ENCODE measurements around the gene SEC16A.

The SEC16A gene

DNA sequence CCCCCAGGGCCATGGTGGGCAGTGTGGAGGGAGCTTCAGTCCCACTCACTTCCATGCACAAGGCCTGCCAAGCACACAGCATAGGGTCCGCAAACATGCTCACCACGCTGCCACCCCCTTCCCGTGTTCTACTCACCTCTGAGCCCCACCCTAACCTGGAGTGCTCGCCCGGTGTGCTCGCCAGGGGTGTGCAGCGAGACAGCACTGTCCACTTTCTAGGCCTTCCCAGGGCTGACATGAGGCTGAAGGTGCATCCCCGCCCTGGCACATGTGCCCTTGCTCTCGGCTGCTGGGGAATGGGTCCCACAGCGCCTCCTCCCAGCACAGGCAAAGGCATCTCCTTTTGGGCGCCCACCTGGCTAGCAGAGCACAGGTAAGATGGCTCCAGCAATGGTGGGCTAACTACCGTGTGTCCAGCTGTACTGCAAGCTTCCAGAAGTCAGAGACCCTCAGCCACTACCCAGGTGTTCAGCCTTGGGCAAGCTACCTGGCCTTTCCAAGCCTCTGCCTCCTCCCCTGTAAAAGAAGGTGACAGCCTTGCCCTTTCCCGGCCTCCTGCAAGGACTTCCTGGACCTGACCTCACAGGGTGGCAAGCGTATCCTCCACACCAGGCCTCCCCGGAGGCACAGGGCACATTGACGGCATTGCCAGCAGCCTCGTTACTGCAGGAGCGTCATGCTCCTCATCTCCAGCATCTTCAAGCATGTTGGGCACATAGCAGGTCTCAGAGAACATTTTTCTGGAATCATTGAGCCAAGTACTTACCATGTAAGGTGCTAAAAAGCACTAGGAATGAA lies 4.2 kb upstream of the SEC16A start:
- no peak for DNase-seq

DNA sequence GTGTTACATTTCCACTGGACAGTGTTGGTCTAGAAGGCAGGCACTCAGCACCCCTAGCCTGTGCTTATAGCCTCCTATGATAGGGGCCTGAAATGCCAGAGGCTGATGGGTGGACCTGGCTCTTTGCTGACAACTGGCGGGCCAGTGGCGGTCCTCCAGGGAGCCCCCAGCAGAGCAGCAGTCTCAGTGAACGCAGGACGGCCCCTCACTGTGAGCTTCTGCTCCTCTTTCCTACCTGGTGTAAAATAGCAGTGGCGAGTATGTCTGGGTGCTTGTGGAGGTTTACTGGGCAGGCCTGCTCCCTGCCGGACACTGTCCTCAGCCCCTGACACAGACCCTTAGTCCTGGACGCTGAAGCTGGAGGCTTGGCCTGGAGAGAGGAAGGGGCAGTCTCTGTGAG lies 3.3 kb upstream of the SEC16A start:
- DNase-seq, result no peak

DNA sequence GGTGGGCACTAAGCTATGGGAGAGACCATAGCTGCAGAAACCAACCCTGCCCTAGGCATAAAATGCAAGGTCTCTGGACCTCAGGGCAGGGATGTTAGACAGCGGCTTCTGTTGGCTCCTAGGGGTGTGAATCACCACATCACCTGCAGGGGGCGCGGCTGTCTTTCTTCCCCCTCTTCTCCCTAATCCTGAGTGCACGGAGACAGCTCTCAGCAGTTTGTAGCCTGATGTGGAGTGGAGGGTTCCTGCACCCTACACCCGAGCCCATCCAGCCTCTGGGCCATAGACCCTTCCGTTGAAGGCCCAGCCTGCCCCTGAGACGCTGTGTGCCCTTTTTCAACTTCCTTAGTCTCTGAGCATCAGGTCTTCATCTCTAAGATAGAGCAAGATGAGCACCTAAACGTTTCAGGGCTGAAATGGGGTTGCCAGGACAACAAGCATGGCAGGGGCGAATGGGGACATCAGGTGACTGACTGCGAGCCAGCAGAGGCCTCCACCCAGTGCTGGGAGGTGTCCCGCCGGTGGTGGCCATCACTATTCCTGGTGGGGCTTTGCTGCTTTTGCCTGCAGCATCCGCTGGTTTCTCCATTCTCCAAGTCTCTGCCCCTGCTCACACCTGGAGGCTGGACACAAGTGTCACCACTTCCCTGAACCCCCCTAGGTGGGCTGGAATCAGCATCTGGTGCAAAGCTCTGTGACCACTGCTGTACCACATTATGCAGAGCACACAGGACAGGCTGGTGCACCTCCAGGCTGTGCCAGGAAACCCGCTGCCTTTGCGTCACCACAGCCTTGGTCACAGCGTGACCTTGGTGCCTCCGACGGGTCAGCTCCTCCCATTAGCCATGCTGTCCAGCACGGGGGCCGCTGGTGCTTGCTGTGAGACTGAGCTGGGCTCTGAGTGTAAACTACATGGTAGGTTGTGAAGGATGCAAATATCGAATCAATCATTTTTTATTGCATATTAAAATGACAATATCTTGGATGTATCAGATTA lies 2.5 kb upstream of the SEC16A start:
- DNase-seq, result peak; percentile 64

DNA sequence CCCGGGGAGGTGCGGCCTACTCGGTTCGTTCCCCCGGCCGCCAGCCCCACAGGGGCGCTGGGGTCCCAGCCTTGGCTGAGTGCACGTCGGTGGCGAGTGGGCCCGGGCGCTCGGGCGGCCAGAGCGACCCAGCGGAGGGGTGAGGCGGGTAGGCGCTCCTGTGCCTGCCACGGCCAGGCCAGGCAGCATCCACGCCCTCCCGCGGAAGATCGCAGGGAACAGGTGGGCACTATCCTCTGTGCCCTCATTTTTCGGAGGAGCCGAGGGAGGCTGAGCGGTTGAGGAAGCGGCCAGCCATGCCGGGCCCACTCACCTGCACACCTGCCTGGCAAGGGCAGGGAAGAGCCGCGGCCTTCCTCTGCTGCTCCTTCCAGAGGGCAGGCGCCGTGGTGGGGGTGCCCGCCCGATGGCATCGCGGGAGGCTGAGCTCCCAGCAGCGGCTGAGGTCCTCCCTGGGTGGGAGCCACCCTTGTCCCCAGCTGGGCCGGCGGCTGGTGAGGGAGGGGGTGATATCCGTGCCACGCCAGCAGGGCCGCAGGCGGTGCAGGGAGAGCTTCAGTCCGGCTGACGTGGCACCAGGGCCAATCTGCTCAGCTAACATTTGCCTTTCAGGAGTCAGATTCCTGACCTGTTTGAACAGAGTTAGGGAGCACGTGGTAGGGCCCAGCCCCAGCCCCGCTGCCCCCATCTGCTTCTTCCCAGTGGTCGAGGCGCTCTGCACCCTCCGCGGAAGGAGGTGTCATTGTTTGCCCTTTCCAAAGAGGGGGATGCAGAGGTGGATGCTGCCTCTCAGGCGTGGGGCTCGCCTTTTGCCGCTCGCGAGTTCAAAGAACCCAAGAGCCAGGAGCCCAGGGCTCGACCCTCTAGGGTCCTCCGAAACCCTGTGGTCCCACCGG lies 1.6 kb upstream of the SEC16A start:
- peak; percentile 28 for DNase-seq

DNA sequence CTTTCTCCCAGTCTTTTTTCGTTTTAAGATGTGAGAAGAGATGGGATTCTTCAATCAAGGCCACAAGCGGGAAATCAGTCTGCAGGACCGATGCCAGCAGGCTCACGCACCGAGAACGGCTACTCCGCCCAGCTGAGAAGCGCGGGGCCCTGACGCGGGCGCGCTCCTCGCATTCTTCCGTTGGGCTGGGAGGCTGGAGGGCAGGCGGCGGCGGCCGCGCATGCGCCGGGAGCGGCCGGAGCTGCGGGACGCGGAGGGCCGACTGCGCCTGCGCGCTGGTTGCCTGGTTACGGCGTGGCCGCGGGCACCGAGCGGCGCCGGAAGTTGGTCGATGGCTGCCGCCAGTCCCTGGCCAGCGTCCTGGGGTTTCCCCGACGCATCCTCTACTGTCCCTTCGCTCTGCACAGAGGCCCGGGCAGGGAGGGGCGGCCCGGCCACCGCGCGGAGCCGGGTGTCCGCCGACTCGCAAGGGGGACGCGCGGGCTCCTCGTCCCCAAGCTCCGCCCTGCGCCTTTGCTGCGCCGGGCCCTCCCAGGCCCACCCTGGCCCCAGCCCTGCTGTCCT lies 831 bp upstream of the SEC16A start:
- peak; percentile 44 for DNase-seq

DNA sequence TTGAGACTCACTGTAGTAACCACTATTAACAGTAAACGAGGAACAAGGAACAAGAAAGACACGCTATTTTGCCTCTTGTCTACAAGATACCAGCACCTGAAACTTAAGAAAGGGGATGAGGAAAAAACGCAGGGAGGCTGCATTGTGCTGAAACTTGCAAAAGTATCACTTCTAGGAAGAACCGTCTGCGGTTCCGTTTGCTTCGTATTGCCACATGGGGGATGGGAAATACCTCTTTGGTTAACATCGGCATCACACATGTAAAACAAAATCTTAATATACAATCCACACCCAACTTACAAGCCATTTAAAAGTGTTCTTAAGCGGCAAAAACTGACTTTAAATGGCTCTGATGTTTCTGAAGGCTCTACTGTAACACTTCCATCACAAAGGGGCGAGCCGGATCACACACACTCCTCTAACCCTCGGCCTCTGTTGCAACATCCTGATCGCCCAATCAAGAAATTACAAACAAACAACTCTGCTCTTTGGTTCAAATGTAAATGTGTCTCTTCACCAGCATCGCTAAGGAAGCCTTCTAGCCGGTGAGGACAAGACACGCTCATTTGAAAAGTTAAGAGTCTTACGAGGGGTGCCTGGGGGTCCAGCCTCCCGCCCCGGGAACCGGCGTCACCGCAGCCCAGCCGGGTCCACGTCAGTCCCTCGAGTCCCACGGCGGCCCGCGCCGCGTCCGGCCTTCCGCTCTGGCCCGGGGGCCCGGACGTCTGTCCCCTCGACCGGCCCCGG lies 621 bp downstream of the SEC16A start:
- DNase-seq, result no peak

DNA sequence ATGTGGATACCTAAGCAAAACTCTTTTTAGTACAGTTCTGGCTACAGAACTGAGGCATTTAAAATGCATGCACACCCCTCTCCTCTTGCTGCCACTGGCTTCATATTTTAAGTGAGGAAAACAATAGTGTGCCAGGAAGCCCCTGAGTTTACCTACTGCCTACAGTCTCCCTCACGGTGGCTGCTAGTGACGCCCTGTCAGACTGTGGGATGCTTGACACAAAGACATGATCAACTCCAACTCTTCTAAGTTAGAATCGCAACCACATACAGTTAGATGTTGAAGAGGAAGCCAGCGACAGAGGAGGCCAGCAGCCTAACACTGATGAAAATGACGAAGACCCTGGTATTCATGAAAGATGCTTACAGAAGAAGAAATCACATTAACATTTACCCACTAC lies 1.3 kb downstream of the SEC16A start:
- DNase-seq, result no peak

DNA sequence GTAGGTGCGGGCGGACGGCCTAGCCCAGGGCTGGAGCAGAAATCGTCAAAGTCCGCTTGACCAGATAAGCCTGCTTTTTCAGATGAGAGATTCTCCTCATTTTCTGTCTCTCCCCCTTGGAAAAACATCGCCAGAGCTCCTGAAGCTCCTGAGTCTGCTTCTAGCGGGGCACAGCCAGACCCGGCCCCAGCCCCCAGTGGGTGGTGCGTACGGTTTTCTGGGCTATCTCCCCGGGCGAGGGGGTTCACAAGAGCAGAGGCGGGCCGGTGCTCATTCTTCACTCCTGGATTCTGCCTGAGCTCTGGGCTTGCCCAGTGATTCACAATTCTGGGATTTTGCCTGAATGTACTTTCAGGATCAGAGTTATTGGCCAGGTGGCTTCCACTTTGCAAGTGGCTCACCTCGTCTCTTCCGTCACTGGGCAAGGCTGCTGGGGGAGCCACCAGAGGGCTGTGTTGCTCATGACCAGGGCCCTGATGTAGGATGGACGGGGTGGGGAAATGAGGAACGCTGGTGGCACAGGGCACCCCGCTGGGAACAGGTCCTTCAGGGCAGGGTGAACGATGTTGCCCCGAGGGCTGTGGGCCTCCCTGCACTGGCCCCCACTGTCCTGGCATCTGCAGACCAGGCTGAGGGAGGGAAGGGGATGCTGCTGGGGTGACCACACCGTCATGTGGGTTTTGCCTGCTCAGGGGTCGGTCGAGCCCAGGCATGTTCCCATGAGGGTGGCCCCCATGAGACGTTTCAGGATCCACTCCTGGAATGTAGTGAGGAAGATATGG lies 6.3 kb downstream of the SEC16A start:
- DNase-seq, result no peak

DNA sequence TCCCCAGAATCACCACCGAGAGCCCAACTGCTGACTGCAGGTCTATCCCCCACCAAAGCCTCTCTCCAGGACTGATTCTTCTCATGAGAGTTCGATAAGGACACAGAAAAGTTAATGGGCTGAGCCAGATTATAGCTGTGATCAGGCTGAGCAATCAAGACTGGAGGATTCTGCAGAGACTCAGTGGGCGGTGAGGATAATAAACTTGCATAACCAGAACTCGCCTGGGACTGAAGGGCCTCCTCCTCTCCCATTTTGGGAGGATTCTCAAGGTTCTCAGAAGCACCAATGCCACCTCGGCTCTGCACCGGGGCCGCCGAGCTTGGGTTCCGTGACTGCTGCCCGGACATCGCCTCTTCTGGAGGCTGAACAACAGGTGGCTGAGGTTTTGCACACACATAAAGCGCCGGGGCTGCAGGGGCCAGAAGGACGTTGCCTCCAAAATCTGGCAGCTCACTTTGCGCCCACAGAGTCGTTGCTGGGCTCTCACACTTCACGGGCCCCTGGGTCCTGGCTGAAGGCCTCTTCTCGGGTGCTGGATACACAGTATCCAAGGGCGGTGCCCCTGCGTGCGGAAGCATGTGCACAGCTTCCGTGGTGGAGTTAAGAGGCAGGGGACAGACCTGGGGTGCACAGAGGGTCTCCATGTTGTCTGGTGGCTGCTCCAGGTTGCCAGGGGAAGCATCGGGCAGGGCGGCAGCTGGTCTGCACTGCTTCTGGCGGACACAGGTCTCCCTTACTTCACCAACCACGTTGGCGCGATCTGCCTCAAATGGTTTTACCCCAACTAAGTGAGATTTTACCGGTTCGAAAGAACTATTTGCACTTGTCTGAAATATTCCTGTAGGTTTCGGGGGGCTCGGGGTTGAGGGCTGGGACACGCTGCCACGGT lies 7.6 kb downstream of the SEC16A start:
- DNase-seq, result no peak

DNA sequence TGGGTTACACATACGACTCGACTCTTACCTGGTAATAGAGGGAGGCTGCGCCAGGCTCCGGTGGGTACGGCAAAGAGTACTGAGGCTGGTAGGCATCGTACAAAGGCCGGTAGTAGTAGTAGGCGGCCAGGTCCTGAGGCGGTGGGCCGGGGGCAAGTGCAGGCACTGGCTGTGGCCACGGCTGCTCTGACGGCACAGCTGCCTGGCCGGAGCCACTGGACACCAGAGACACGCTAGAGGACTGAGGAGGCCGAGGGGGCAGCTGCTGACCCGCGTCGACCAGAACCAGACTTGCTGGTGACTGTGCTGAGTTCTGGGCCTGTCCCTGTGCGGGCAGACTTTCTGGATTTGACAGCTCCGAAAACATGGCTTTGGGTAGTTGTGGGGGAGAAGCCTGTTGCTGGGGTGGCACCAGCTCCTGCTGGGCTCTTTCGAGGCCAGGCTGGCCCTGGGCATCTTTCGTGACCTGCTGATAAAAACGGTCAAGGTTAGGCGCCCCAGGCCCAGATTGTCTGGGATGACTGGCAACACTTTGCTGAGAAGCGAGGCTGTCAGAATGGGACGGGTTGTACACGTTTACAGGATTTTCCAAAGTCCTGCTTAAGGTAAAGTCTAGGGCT lies 8.7 kb downstream of the SEC16A start:
- no peak for DNase-seq

DNA sequence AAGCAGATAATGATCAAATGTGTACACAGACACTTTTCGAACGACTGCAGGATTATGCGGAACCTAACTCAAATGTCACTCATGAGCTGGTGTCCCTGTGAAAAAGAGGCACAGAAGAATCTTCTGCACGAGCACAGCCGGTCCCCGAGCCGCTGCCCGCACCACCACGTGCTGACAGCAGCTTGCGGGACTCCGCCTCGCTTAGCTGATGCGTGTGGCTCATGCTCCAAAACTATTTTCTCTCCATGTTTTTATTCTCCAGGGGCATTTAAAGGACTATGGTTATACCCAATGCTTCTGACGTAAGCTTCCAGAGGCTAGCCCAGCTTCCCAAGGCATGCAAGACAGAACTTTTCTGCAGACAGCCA lies 9.5 kb downstream of the SEC16A start:
- no peak for DNase-seq

DNA sequence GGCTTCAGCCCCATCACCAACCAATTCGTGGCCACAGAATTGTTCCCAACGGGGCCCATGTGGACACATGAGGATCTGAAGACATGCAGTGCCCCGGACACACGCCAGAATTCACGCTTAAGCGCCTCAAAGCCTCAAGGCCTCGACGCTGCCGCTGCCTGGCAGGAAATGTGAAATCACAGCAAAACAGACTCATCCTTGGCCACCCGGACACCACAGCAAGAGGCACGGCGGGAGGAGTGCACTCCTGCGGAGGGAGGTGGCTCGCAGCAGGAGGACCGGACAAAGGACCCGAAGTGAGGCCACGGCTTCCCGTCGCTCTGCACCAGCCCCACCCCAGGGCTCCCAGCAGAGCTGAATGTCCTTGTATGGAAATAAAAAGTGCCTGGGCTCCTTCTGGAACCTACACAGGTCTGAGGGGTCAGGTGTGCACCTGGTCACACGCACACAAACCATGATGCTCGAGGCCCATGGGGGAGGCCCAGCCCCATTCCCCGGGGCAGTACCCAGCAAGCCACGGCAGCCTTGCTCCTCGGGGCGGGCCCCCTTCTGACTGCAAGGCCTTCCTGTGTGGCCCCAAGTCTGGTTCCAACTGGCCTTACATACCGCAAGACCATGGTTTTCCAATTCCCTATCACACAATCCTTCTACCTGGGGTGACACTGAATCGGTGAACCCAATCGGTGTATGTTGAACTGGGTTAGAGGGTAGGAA lies 10.0 kb downstream of the SEC16A start:
- DNase-seq, result no peak

DNA sequence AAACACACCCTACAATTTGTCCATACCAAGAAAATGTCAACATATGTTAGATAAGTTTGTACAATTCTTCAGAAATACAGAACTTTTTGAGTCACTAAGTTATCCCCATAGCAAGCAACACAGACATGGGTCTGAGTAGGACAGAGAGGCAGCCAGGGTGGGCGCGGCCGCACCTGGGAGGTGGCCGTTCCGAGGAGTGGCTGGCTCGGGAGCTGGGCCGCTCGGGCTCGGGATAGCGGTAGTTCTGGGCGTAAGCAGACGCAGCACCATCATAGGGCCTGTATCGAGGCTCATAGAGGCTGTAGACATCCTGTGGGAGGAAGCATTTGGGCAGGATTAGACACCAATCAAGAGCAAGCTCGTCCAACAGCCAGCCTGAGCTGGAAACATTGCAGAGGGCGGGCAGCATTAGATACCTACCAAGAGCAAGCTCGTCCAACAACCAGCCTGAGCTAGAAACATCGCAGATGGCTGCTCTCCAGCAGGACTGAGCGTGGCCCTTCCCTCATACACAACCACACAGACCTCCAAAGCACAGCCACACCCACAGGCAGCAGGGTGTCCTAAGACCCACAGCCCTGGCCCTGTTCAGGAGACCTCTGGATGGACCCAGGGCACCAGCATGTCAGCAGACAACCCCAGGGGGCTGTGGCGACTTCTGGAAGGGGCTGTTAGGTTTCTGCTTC lies 10.9 kb downstream of the SEC16A start:
- DNase-seq, result no peak

DNA sequence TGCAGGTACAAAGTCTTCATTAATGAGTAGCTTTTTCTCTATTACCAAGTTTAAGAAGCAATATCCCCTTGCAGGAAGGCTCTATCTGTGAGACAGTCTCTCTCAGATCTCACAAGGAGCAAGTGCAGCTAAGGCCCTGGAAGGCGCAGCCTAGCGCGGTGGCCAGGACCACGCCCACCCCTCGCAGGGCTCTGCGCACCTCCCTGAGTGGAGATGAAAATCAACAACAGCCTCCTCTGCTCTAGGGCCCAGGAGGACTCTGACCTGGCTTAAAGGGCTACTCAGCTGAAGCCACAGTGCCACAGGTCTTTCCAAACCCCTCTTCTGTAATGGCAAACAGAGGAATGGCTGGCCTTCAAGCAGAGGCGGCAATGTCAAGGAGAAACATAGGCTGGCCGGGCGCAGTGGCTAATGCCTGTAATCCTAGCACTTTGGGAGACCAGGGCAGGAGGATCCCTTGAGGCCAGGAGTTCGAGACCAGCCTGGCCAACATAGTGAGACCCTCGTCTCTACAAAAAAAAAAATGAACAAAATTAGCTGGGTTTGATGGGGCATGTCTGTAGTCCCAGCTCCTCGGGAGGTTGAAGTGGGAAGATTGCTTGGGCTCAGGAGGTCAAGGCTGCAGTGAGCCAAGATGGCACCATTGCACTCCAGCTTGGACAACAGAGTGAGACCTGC lies 11.9 kb downstream of the SEC16A start:
- DNase-seq, result no peak

DNA sequence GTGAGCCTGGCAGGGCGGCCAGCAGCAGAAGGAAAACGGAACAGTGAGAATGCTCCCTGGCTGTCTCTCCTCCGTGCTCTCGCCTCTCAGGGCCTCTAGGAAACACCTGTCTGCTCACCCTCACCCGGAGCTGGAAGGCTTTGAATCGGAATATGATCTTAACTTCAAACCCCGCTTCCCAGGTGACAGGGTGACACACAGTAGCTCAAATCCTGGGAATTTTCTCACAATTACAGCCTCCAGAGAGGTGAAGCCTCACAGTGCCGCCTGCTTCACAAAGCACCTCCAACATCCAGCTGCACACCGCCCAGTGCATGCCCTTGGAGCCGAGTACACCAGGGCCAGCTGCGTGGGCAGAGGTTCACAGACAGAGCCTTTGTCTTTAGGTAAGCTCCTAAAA lies 12.5 kb downstream of the SEC16A start:
- DNase-seq, result no peak

DNA sequence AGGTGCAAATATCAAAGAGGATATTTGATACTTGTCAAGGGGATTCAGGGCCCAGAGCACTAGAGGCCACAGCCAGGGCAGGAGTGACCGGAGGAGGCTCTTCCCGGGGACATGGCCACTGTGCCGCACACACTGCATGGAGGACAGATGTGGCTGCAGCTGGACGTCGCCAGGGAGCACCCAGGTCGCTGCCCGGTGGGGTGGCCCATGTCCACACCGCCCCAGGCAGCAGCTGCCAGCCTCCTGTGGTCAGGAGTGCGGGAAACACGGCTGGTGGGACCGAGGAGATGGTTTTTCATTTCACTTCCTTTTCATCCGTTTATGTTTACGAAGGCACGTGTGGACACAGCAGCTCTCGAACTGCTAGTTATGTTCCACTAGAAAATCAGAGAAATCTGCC lies 15.1 kb downstream of the SEC16A start:
- DNase-seq, result no peak

DNA sequence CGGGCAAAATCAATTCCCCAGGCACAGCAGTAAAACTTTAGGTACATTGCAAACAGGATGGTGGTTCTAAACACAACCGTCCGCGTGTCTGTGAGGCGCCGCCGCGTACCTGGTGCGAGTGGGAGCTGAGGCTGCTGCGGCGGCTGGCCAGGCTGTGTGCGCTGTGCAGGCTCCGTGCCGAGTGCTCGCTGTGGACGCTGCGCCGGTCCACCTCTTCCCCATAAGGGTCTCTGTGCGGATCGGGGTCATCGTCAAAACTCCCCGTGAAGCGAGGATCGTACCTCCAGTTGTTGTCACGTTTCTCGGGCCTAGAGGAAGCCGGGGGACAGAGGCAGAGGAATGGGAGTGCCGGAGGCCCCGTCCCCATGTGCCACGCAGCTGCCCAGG lies 16.7 kb downstream of the SEC16A start:
- DNase-seq, result no peak
